Measurements from ENCODE around the gene DBET.
"Not testable (repeated sequence)": the region's sequence is repeated elsewhere in the genome, so short reads cannot be mapped to it uniquely, and the experiment has no call there.

GRCh38 chr4:190049378-190050239 is 14.7 kb upstream of the DBET start:
- TF ChIP-seq CTCF, POLR2A (IDR thresholded peaks at IDR 0.05): not testable (repeated sequence)

Measured in Peyer's patch (tissue), 4 donors.